ENCODE results near the gene POLN. TPM values are rescaled to one million over a fixed set of nuclear protein-coding genes. Genes with fewer than 3 reads are reported as not detected.

Gene POLN
- total and polyA plus RNA-seq, 2 of the 4 experiments (the other 2 are of a cell fraction) = 0.63 to 0.72 TPM

DNA sequence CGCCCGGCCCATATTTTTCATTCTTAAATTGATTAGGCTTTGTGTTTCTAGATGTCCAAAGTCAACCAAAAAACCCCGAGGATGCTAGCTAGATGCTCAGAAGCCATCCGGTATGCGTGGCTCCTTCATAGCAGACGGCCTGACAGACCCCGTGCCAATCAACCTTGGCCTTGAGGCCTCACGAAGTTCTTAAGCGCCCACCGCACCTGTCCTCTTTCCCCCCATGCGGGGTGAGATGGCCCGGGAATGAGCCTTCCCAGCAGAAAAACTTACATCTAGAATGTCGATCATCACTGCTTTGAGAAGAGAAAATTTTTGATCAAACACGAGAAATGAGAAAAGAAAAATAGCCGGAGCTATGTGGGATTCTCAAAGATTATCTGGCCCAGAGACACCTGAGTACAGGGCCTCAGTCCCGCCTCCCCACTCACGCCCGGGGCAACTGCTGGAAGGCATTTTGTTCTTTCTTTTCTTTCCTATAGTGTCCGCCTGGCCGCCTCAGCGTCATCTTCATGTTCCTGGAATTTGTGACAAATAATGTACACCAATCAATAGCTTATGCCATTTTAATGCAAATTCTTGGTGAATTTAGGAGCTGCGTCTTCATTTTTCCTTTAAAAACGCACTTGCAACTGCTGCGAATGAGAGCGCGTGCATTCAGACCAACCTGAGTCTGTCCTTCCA is 184.4 kb downstream of the POLN start:
- Histone ChIP-seq H2BK15ac (ENCODE audit: low read depth, low read length) (no peak overlapping the region), H2BK20ac (ENCODE audit: low read depth, low read length) (no peak overlapping the region), H3K56ac (ENCODE audit: extremely low read depth, insufficient read depth, low read length) (no peak overlapping the region), H3K9me3 (ENCODE audit: control insufficient read depth, insufficient read depth, low read length) (no peaks in the 10 kb centered on the region; the same call in 1 of the 2 replicates), H3K79me1 (ENCODE audit: low read depth in 1 of 2, low read length in 2 of 2) (no peaks in the 10 kb centered on the region), H4K91ac (ENCODE audit: insufficient read depth, low read depth, low read length) (no peak overlapping the region), H4K8ac (ENCODE audit: low read depth in 2 of 2, low read length in 2 of 2) (no peak overlapping the region), H2AFZ (replicated peaks; ENCODE audit: low read length, poor library complexity) (no peak overlapping the region), H2AK5ac (ENCODE audit: low read depth, low read length) (no peak overlapping the region), H3K4me2 (ENCODE audit: low read depth, low read length) (no peak overlapping the region), H4K20me1 (ENCODE audit: insufficient read depth, low read length) (no peaks in the 10 kb centered on the region), H4K5ac (ENCODE audit: low read depth, low read length) (no peak overlapping the region), H3K9ac (ENCODE audit: low read depth, low read length) (no peak overlapping the region), H3K27me3 (ENCODE audit: control insufficient read depth, insufficient read depth, low read length) (peaks cover 55% of the 10 kb centered on the region), H3K9me1 (ENCODE audit: insufficient read depth, low read length) (no peaks in the 10 kb centered on the region), H3K27ac (ENCODE audit: insufficient read depth, low read length) (no peak overlapping the region), H3K4ac (ENCODE audit: low read depth, low read length) (no peak overlapping the region), H2BK5ac (ENCODE audit: low read depth, low read length, poor library complexity, severe bottlenecking) (no peak overlapping the region), H3K23ac (ENCODE audit: low read depth, low read length) (no peak overlapping the region), H3K14ac (replicated peaks; ENCODE audit: low read depth, low read length) (no peak overlapping the region), H3K36me3 (ENCODE audit: control insufficient read depth, insufficient read depth, low read length) (no peaks in the 10 kb centered on the region), H2BK120ac (ENCODE audit: low read depth, low read length) (no peak overlapping the region), H2AK9ac (replicated peaks; ENCODE audit: low read depth, low read length, poor library complexity) (no peak overlapping the region), H3K4me1 (ENCODE audit: control insufficient read depth, insufficient read depth, low read length) (peaks cover 1% of the 10 kb centered on the region; the same call in 1 of the 2 replicates), H3K4me3 (ENCODE audit: insufficient read depth, low read depth, low read length) (no peak overlapping the region), H3K18ac (ENCODE audit: low read depth, low read length) (no peak overlapping the region)
- ChIA-PET POLR2A (ENCODE audit: unreplicated experiment) (no interaction called here), CTCF (no interaction called here)
- ATAC-seq (ENCODE audit: low read depth) (no peak), DNase-seq (no peak)
- no peak for TF ChIP-seq RFX5 (IDR thresholded peaks at IDR 0.05; ENCODE audit: low read depth, low read length)
- no peak for TF ChIP-seq NFE2L2 (IDR thresholded peaks at IDR 0.05; ENCODE audit: low read depth, low read length)
- TF ChIP-seq POLR2A (IDR thresholded peaks at IDR 0.05; ENCODE audit: low read depth, low read length) = no peak
- TF ChIP-seq FOS (IDR thresholded peaks at IDR 0.05; ENCODE audit: low read depth, low read length) = no peak
- TF ChIP-seq CHD1 (IDR thresholded peaks at IDR 0.05; ENCODE audit: low read depth, low read length) = no peak
- TF ChIP-seq CTCF (conservative IDR thresholded peaks at IDR 0.05; ENCODE audit: low read depth, low read length) = no peak
- TF ChIP-seq MXI1 (IDR thresholded peaks at IDR 0.05; ENCODE audit: borderline replicate concordance, low read depth, low read length) = no peak
- no peak for TF ChIP-seq MAZ (IDR thresholded peaks at IDR 0.05; ENCODE audit: borderline replicate concordance, low read depth, low read length)
- no peak for TF ChIP-seq RCOR1 (IDR thresholded peaks at IDR 0.05; ENCODE audit: insufficient replicate concordance, low read length)
- TF ChIP-seq ELK1 (IDR thresholded peaks at IDR 0.05; ENCODE audit: borderline replicate concordance, low read depth, low read length) = no peak
- TF ChIP-seq USF2 (IDR thresholded peaks at IDR 0.05; ENCODE audit: low read depth, low read length) = no peak
- TF ChIP-seq BHLHE40 (IDR thresholded peaks at IDR 0.05; ENCODE audit: low read depth, low read length) = no peak
- no peak for TF ChIP-seq SMC3 (IDR thresholded peaks at IDR 0.05; ENCODE audit: low read depth, low read length)
- TF ChIP-seq MAFK (IDR thresholded peaks at IDR 0.05; ENCODE audit: low read depth, low read length) = no peak
- no peak for TF ChIP-seq CEBPB (IDR thresholded peaks at IDR 0.05; ENCODE audit: low read depth, low read length)
- TF ChIP-seq RAD21 (IDR thresholded peaks at IDR 0.05; ENCODE audit: low read length) = no peak
- no TSS peak for BruUV-seq (replicated peaks)
- dilution Hi-C loops (cut with HindIII; ENCODE audit: low sequenced_read_pairs, unreplicated experiment) (no loop called here), in situ Hi-C loops (cut with MboI; ENCODE audit: low sequenced_read_pairs) (no loop called here), intact Hi-C loops (cut with micrococcal nuclease) (no loop called here)
- 88% methylated on average over 4 of the region's 26 CpGs; no CpG with 5 or more reads in 1 of the 2 experiments for WGBS, 2 experiments (ENCODE audit: extremely low coverage in 2 of 2, insufficient read length in 1 of 2)

All from IMR-90 (cell line).